K562 (cell line): ENCODE data around the gene RBM19. TPM values are rescaled to one million over a fixed set of nuclear protein-coding genes. Genes with fewer than 3 reads are reported as not detected.

Experiments used
- ATAC-seq: fragments of 200-7000 bp; cut with Tn5 transposase; 3 replicates; pipeline ENCODE4 v1.9.1; 2020; ENCODE audit warnings: moderate library complexity
- BruUV-seq: library from RNA; stranded (reverse); fragments of 400-500 nt; replicated peaks from 2 replicates; lab custom pipeline; 2021; lab: Mats Ljungman, UMichigan
- CTCF ChIA-PET: fragments of 300-600 bp; formaldehyde crosslinking; extraction: SDS; loops from one replicate; lab custom pipeline; 2021; ENCODE audit warnings: low intra/inter-chr PET ratio; lab: Yijun Ruan, JAX
- POLR2A ChIA-PET: fragments of 300-600, 350-650 bp; sonication (Branson Sonifier 250); formaldehyde crosslinking; extraction: SDS; loops from one replicate; lab custom pipeline; 2021; ENCODE audit warnings: antibody characterized with exemption, inconsistent platforms; lab: Yijun Ruan, JAX
- DNase-seq, 4 experiments: peaks; one replicate each; pipeline versions ENCODE4 v3.0.0 to v3.0.0-alpha.2; 2011 to 2018; ENCODE audit warnings: low spot score in 3 of 4, mixed read lengths in 3 of 4; ENCODE audit errors: extremely low read depth in 1 of 4
- FAIRE-seq: peaks from 2 replicates; lab custom pipeline; 2011; peaks lifted over from hg19 to GRCh38; lab: Jason Lieb, UNC
- H2AFZ ChIP-seq: 2 replicates; pipeline ENCODE4 v1.6.0; 2011; ENCODE audit warnings: low read depth, low read length, control low read depth, inconsistent platforms
- H3K27ac ChIP-seq: fragments of 200-600 bp; 3 replicates; pipeline ENCODE4 v1.8.0; 2011; ENCODE audit warnings: low read depth, mild to moderate bottlenecking, control low read depth, inconsistent platforms, low read length, moderate library complexity, mixed read lengths; ENCODE audit errors: extremely low read depth
- H3K27me3 ChIP-seq, 2 experiments: fragments of 300-600 bp in 1 of 2; 2 replicates in 1 of 2; 3 replicates in 1 of 2; pipeline versions ENCODE4 v1.6.0 to v1.8.0; 2011; ENCODE audit warnings: inconsistent platforms in 2 of 2, low read length in 2 of 2, mild to moderate bottlenecking in 1 of 2, mixed read lengths in 1 of 2, moderate library complexity in 1 of 2; ENCODE audit not compliant: control insufficient read depth in 2 of 2, insufficient read depth in 2 of 2
- H3K36me3 ChIP-seq: fragments of 300-600 bp; 3 replicates; pipeline ENCODE4 v1.8.0; 2011; ENCODE audit warnings: mild to moderate bottlenecking, low read length, inconsistent platforms; ENCODE audit not compliant: control insufficient read depth, insufficient read depth
- H3K4me1 ChIP-seq, 2 experiments: fragments of 200-600 bp in 1 of 2; replicated peaks in 1 of 2; 2 replicates in 1 of 2; 3 replicates in 1 of 2; pipeline versions ENCODE4 v1.5.1 to v1.8.0; 2011; ENCODE audit warnings: inconsistent platforms in 2 of 2, low read length in 2 of 2, mild to moderate bottlenecking in 1 of 2, mixed read lengths in 1 of 2, moderate library complexity in 1 of 2; ENCODE audit not compliant: control insufficient read depth in 2 of 2, insufficient read depth in 2 of 2
- H3K4me2 ChIP-seq: 2 replicates; pipeline ENCODE4 v1.6.1; 2011; ENCODE audit warnings: low read length, control low read depth, inconsistent platforms, mixed read lengths; ENCODE audit not compliant: insufficient read depth
- H3K4me3 ChIP-seq: fragments of 200-600 bp; sonication (generic), shearing (Covaris generic); 2 replicates; pipeline ENCODE4 v1.5.1; 2016; ENCODE audit warnings: control low read depth, inconsistent platforms
- H3K79me2 ChIP-seq: fragments of 200-600 bp; 3 replicates; pipeline ENCODE4 v1.8.0; 2011; ENCODE audit warnings: low read length, inconsistent platforms; ENCODE audit not compliant: control insufficient read depth, insufficient read depth
- H3K9ac ChIP-seq, 2 experiments: 2 replicates each; pipeline versions ENCODE4 v1.6.0 to v1.6.1; 2011; ENCODE audit warnings: low read depth in 2 of 2, low read length in 2 of 2, control low read depth in 1 of 2, inconsistent platforms in 1 of 2, mild to moderate bottlenecking in 1 of 2, mixed read lengths in 1 of 2; ENCODE audit not compliant: insufficient read depth in 1 of 2
- H3K9me1 ChIP-seq: one replicate; pipeline ENCODE4 v1.6.0; 2011; ENCODE audit warnings: inconsistent platforms, mild to moderate bottlenecking, low read length, moderate library complexity; ENCODE audit not compliant: control insufficient read depth, insufficient read depth
- H3K9me3 ChIP-seq: replicated peaks from 2 replicates; pipeline ENCODE4 v1.5.1; 2011; ENCODE audit warnings: low read depth, low read length, inconsistent platforms; ENCODE audit not compliant: control insufficient read depth, insufficient read depth
- H4K20me1 ChIP-seq: replicated peaks from 2 replicates; pipeline ENCODE4 v1.6.1; 2011; ENCODE audit warnings: low read length, inconsistent platforms, mixed read lengths; ENCODE audit not compliant: control insufficient read depth, insufficient read depth
- ATF7 ChIP-seq: fragments of 450-650 bp; IDR thresholded peaks from 2 replicates; pipeline ENCODE4 v1.7.1; 2014; ENCODE audit warnings: mild to moderate bottlenecking, moderate library complexity
- CEBPB ChIP-seq: fragments of 450-650 bp; IDR thresholded peaks from 2 replicates; pipeline ENCODE4 v1.6.1; 2016; ENCODE audit warnings: missing genetic modification characterization, missing compliant biosample characterization
- FIP1L1 ChIP-seq: fragments of 200-400 bp; formaldehyde crosslinking; IDR thresholded peaks from 2 replicates; pipeline ENCODE4 v1.6.1; 2018; ENCODE audit warnings: mild to moderate bottlenecking, low read depth, low read length; ENCODE audit not compliant: poor library complexity, severe bottlenecking
- FOXA1 ChIP-seq: fragments of 450-650 bp; IDR thresholded peaks from 2 replicates; pipeline ENCODE4 v1.6.1; 2016; ENCODE audit warnings: mild to moderate bottlenecking, borderline replicate concordance
- FOXJ3 ChIP-seq: sonication (generic); formaldehyde crosslinking; IDR thresholded peaks from 2 replicates; pipeline ENCODE4 v1.4.0; 2020; ENCODE audit warnings: mild to moderate bottlenecking, missing genetic modification reagents
- GATAD2A ChIP-seq: fragments of 450-650 bp; IDR thresholded peaks from 2 replicates; pipeline ENCODE4 v1.6.1; 2017
- HDAC6 ChIP-seq: IDR thresholded peaks from 2 replicates; pipeline ENCODE4 v1.6.1; 2012; ENCODE audit warnings: low read depth, mild to moderate bottlenecking, control low read depth, inconsistent platforms, low read length, moderate library complexity
- NCOR1 ChIP-seq: fragments of 450-650 bp; IDR thresholded peaks from 2 replicates; pipeline ENCODE4 v1.6.1; 2016; ENCODE audit warnings: mild to moderate bottlenecking, moderate library complexity
- NFIC ChIP-seq: fragments of 450-650 bp; IDR thresholded peaks from 2 replicates; pipeline ENCODE4 v1.6.1; 2017; ENCODE audit warnings: mild to moderate bottlenecking, inconsistent platforms
- WHSC1 ChIP-seq: IDR thresholded peaks from one replicate; pipeline ENCODE4 v1.6.1; 2012; ENCODE audit warnings: low read length, control low read depth, inconsistent platforms
- ZBTB8A ChIP-seq: fragments of 450-650 bp; IDR thresholded peaks from 2 replicates; pipeline ENCODE4 v1.6.1; 2018; ENCODE audit warnings: mild to moderate bottlenecking, moderate library complexity; ENCODE audit not compliant: partially characterized antibody
- ZFPM2 ChIP-seq: fragments of 250-450 bp; sonication (Bioruptor Pico); IDR thresholded peaks from 2 replicates; pipeline ENCODE4 v1.5.1; 2022; ENCODE audit warnings: mild to moderate bottlenecking
- WGBS: fragments of 100-300 bp; shearing (Covaris generic); methylation state at CpG from one replicate; pipeline ENCODE4 v1.1.6; 2016; ENCODE audit warnings: low coverage, mixed read lengths; ENCODE audit not compliant: insufficient coverage; ENCODE audit errors: missing lambda C conversion rate; 5-methylcytosine and 5-hydroxymethylcytosine counted together
- in situ Hi-C: fragments of 300-500 bp; cut with MboI; formaldehyde crosslinking; loops from 4 replicates; pipeline ENCODE4 v1.15.0; 2018; ENCODE audit warnings: inconsistent platforms, mixed read lengths
- intact Hi-C: fragments of 100-400 bp; cut with micrococcal nuclease; formaldehyde crosslinking; loops from 2 replicates; pipeline ENCODE4 v1.14.2; 2022
- polyA plus RNA-seq, 8 experiments: library from polyadenylated mRNA; depleted of rRNA in 4 of 8; stranded (reverse) in 5 of 8; unstranded in 3 of 8; fragments of >200 nt; fragmentation: Nextera tagmentation in 2 of 8; fragmentation: Illumina TruSeq in 1 of 8; extraction: Ambion mirVana in 2 of 8; extraction: Trizol in 1 of 8; gene quantifications; 2 replicates each; pipeline versions ENCODE4 v1.2.1 to v1.2.3, GENCODE V29; 2011 to 2014; ENCODE audit warnings: inconsistent platforms in 1 of 8, missing spikeins in 1 of 8
- total RNA-seq, 7 experiments: library from RNA; depleted of rRNA in 6 of 7; stranded (reverse); fragments of >200 nt in 6 of 7; fragmentation: Illumina TruSeq in 2 of 7; extraction: Trizol in 2 of 7; gene quantifications; 2 replicates each; pipeline versions ENCODE4 v1.2.1 to v1.2.3, GENCODE V29; 2011 to 2021; ENCODE audit warnings: low replicate concordance in 1 of 7
- TF ChIP-seq, protein P1 (sequence below), 2 experiments: IDR thresholded peaks; 2 replicates each; pipeline ENCODE4 v1.6.1; 2012; ENCODE audit warnings: improper control_type of control experiment in 2 of 2, low read depth in 2 of 2, low read length in 2 of 2, borderline replicate concordance in 1 of 2
- TF ChIP-seq, protein P2 (sequence below): sonication (generic); formaldehyde crosslinking; IDR thresholded peaks from 2 replicates; pipeline ENCODE4 v1.4.0; 2020; ENCODE audit warnings: mild to moderate bottlenecking, missing genetic modification reagents
- TF ChIP-seq, protein P3 (sequence below): sonication (generic); formaldehyde crosslinking; IDR thresholded peaks from 2 replicates; pipeline ENCODE4 v1.8.1; 2023; ENCODE audit warnings: mild to moderate bottlenecking, missing genetic modification reagents

RBM19 gene
- total and polyA plus RNA-seq, 9 of the 15 experiments (the other 6 are each of a cell fraction or from before 2014, with no cell fraction given): 16.0 to 58.4 (median 37.9) TPM

DNA sequence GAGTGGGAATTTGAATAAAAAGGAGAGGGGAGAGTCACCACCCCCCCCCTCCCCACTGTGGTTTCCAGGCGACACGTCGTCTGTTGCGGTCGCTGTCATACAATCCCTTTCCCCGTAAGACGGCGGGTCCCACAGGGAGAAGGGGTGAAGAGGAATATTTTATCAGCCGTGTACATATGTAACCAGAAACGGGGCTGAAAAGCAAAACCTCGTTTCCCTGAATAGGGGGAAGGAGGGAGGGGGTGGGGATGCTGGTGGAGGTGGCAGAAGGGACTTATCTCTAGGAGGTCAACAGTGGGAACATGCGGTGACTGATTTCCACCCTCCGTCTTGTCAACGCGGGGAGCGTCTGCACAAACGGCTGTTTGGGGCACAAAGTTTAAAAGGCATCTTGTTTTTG is 171.4 kb downstream of the RBM19 start:
- H3K36me3 ChIP-seq: no peaks in the 10 kb centered on the region
- POLR2A ChIA-PET: no interaction called here
- H3K79me2 ChIP-seq: no peaks in the 10 kb centered on the region
- no TSS peak for BruUV-seq
- CTCF ChIA-PET: no interaction called here
- peak; percentile 77 for ATAC-seq
- H3K4me3 ChIP-seq: no peak overlapping the region
- peak; percentile 70 to 89 (median 79) for DNase-seq
- peak overlapping the region in 1 of 2 experiments; percentile 50; a peak in 1 of 4 replicates for H3K9ac ChIP-seq
- peaks cover 44 to 45% of the 10 kb centered on the region in 2 experiments for H3K4me1 ChIP-seq
- in situ Hi-C loops (no loop called here), intact Hi-C loops (loop anchor here (10.0 kb wide), 1 partner anchor 150 kb away; no protein-coding TSS in a partner anchor)
- H4K20me1 ChIP-seq: no peaks in the 10 kb centered on the region
- H3K27me3 ChIP-seq: no peaks in the 10 kb centered on the region
- no peaks in the 10 kb centered on the region for H3K9me3 ChIP-seq
- no peaks in the 10 kb centered on the region for H3K9me1 ChIP-seq
- H3K4me2 ChIP-seq: peak overlapping the region; percentile 29
- no peak overlapping the region for H2AFZ ChIP-seq
- under 1% methylated on average over 17 of the region's 17 CpGs for WGBS
- no peak overlapping the region for H3K27ac ChIP-seq
- peak; percentile 94 for FAIRE-seq
- no peak for TF ChIP-seq ZFPM2 (CRISPR knock-in tag)
- peak; percentile 69 for TF ChIP-seq NCOR1
- 0 out of 2 replicates have a peak, but pooled peaks have one; percentile 62 for TF ChIP-seq GATAD2A
- TF ChIP-seq, protein P1, sequence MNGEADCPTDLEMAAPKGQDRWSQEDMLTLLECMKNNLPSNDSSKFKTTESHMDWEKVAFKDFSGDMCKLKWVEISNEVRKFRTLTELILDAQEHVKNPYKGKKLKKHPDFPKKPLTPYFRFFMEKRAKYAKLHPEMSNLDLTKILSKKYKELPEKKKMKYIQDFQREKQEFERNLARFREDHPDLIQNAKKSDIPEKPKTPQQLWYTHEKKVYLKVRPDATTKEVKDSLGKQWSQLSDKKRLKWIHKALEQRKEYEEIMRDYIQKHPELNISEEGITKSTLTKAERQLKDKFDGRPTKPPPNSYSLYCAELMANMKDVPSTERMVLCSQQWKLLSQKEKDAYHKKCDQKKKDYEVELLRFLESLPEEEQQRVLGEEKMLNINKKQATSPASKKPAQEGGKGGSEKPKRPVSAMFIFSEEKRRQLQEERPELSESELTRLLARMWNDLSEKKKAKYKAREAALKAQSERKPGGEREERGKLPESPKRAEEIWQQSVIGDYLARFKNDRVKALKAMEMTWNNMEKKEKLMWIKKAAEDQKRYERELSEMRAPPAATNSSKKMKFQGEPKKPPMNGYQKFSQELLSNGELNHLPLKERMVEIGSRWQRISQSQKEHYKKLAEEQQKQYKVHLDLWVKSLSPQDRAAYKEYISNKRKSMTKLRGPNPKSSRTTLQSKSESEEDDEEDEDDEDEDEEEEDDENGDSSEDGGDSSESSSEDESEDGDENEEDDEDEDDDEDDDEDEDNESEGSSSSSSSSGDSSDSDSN (IDR thresholded peaks at IDR 0.05; ENCODE audit: borderline replicate concordance in 1 of 2, low read depth in 2 of 2, low read length in 2 of 2): no peak; a peak in 1 of 4 replicates
- TF ChIP-seq, protein P2, sequence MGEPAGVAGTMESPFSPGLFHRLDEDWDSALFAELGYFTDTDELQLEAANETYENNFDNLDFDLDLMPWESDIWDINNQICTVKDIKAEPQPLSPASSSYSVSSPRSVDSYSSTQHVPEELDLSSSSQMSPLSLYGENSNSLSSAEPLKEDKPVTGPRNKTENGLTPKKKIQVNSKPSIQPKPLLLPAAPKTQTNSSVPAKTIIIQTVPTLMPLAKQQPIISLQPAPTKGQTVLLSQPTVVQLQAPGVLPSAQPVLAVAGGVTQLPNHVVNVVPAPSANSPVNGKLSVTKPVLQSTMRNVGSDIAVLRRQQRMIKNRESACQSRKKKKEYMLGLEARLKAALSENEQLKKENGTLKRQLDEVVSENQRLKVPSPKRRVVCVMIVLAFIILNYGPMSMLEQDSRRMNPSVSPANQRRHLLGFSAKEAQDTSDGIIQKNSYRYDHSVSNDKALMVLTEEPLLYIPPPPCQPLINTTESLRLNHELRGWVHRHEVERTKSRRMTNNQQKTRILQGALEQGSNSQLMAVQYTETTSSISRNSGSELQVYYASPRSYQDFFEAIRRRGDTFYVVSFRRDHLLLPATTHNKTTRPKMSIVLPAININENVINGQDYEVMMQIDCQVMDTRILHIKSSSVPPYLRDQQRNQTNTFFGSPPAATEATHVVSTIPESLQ (CRISPR knock-in tag): no peak
- TF ChIP-seq HDAC6: no peak
- TF ChIP-seq FOXJ3 (CRISPR knock-in tag): no peak
- TF ChIP-seq ATF7: peak; percentile 24; the same call in 1 of the 2 replicates
- TF ChIP-seq, protein P3, sequence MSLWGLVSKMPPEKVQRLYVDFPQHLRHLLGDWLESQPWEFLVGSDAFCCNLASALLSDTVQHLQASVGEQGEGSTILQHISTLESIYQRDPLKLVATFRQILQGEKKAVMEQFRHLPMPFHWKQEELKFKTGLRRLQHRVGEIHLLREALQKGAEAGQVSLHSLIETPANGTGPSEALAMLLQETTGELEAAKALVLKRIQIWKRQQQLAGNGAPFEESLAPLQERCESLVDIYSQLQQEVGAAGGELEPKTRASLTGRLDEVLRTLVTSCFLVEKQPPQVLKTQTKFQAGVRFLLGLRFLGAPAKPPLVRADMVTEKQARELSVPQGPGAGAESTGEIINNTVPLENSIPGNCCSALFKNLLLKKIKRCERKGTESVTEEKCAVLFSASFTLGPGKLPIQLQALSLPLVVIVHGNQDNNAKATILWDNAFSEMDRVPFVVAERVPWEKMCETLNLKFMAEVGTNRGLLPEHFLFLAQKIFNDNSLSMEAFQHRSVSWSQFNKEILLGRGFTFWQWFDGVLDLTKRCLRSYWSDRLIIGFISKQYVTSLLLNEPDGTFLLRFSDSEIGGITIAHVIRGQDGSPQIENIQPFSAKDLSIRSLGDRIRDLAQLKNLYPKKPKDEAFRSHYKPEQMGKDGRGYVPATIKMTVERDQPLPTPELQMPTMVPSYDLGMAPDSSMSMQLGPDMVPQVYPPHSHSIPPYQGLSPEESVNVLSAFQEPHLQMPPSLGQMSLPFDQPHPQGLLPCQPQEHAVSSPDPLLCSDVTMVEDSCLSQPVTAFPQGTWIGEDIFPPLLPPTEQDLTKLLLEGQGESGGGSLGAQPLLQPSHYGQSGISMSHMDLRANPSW (CRISPR knock-in tag): no peak
- no peak for TF ChIP-seq WHSC1
- TF ChIP-seq NFIC: no peak
- TF ChIP-seq CEBPB (tag): no peak
- no peak for TF ChIP-seq FIP1L1
- TF ChIP-seq ZBTB8A: no peak
- TF ChIP-seq FOXA1: no peak
